ENCODE results near the gene PRRT4.

Gene PRRT4

GRCh38 chr7:128394904-128395496, 33.5 kb upstream of the PRRT4 start:
- DNase-seq = no peak

- DNase-seq = no peak
Measured at GRCh38 chr7:128393526-128394330, 32.2 kb upstream of the PRRT4 start.

GRCh38 chr7:128392446-128393327, 31.2 kb upstream of the PRRT4 start:
- no peak for DNase-seq

GRCh38 chr7:128391805-128392204, 30.3 kb upstream of the PRRT4 start:
- DNase-seq = no peak

GRCh38 chr7:128390871-128391565, 29.5 kb upstream of the PRRT4 start:
- DNase-seq = no peak

GRCh38 chr7:128389618-128390329, 28.3 kb upstream of the PRRT4 start:
- DNase-seq = no peak

- no peak for DNase-seq
Measured at GRCh38 chr7:128389085-128389617, 27.7 kb upstream of the PRRT4 start.

GRCh38 chr7:128388145-128388485, 26.6 kb upstream of the PRRT4 start:
- DNase-seq = no peak

- peak; percentile 52 for DNase-seq
Measured at GRCh38 chr7:128387216-128388144, 26.0 kb upstream of the PRRT4 start.

GRCh38 chr7:128385988-128386925, 24.8 kb upstream of the PRRT4 start:
- DNase-seq = no peak

GRCh38 chr7:128384726-128385125, 23.2 kb upstream of the PRRT4 start:
- DNase-seq = no peak

GRCh38 chr7:128383776-128384175, 22.3 kb upstream of the PRRT4 start:
- DNase-seq = no peak

GRCh38 chr7:128381161-128381821, 19.8 kb upstream of the PRRT4 start:
- peak; percentile 13 for DNase-seq

GRCh38 chr7:128380483-128381106, 19.1 kb upstream of the PRRT4 start:
- no peak for DNase-seq

- DNase-seq = no peak
Measured at GRCh38 chr7:128379900-128380479, 18.5 kb upstream of the PRRT4 start.

- DNase-seq = no peak
Measured at GRCh38 chr7:128378637-128379036, 17.1 kb upstream of the PRRT4 start.

GRCh38 chr7:128376077-128376476, 14.6 kb upstream of the PRRT4 start:
- no peak for DNase-seq

- DNase-seq = no peak
Measured at GRCh38 chr7:128374041-128374440, 12.6 kb upstream of the PRRT4 start.

Data from stimulated activated naive CD4-positive, alpha-beta T cell treated with Interleukin-2 at 50 U/mL for 16 hours (primary cell).